Suprapubic skin (tissue), 4 donors: ENCODE measurements around the gene MINDY3. TPM values are rescaled to one million over a fixed set of nuclear protein-coding genes. Genes with fewer than 3 reads are reported as not detected.

Experiments
- DNase-seq, 2 donors: peaks; one replicate each; pipeline ENCODE4 v3.0.0-alpha.2; 2019; ENCODE audit warnings: low spot score in 2 of 2
- H3K27ac ChIP-seq: fragments of 200-600 bp; sonication (generic); one replicate; pipeline ENCODE4 v1.5.1; 2019
- H3K27me3 ChIP-seq: fragments of 200-600 bp; sonication (generic); one replicate; pipeline ENCODE4 v1.5.1; 2019
- H3K36me3 ChIP-seq: fragments of 200-600 bp; sonication (generic); one replicate; pipeline ENCODE4 v1.5.1; 2019
- H3K4me1 ChIP-seq: fragments of 200-600 bp; sonication (generic); one replicate; pipeline ENCODE4 v1.5.1; 2019
- H3K4me3 ChIP-seq: fragments of 200-600 bp; sonication (generic); one replicate; pipeline ENCODE4 v1.5.1; 2019; ENCODE audit warnings: mild to moderate bottlenecking
- H3K9me3 ChIP-seq: fragments of 200-600 bp; sonication (generic); one replicate; pipeline ENCODE4 v1.5.1; 2019
- EP300 ChIP-seq: sonication (generic); formaldehyde crosslinking; IDR thresholded peaks from one replicate; pipeline ENCODE4 v1.6.1; 2017; ENCODE audit warnings: antibody characterized with exemption
- POLR2A ChIP-seq, 2 donors: fragments of 450-650 bp; IDR thresholded peaks; one replicate each; pipeline ENCODE4 v1.6.1; 2017; ENCODE audit warnings: antibody characterized with exemption in 2 of 2, mild to moderate bottlenecking in 2 of 2, moderate library complexity in 2 of 2
- POLR2AphosphoS5 ChIP-seq, 3 donors: sonication (generic); formaldehyde crosslinking; IDR thresholded peaks; one replicate each; pipeline ENCODE4 v1.6.1; 2017; ENCODE audit warnings: antibody characterized with exemption in 3 of 3
- WGBS: methylation state at CpG from one replicate; pipeline ENCODE4 v1.1.5; 2018; 5-methylcytosine and 5-hydroxymethylcytosine counted together
- total RNA-seq, 4 donors: library from RNA; depleted of rRNA; stranded (reverse); fragments of >200 nt; gene quantifications; one replicate each; pipeline ENCODE4 v1.1.0, GENCODE V29; 2016
- TF ChIP-seq, protein P1 (sequence below), 2 donors: fragments of 200-600 bp in 1 of 2; fragments of 450-650 bp in 1 of 2; sonication (generic) in 1 of 2; IDR thresholded peaks; one replicate each; pipeline ENCODE4 v1.5.1; 2016 to 2019; ENCODE audit warnings: antibody characterized with exemption in 2 of 2, mild to moderate bottlenecking in 1 of 2, moderate library complexity in 1 of 2

Gene MINDY3
- total RNA-seq, 4 donors from 2014 or later, result 18.9 to 37.8 (median 24.9) TPM

DNA sequence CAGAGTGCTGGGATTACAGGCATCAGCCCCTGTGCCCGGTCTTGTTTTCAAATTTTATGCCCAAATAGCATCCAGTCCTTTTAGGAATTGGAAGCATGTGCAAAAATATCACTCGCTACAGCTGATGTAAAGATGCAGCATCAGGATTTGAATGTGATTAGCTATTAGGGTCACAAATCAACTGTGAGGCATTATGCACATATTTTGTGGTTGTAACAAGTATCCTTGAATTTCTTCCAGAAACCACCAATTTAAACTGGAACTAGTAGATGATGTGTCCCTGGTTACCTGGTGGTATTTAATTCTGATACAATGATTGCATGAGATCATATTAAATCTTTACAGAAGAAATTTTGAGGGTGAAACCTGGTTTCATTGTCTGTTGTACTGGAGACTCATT, 99.6 kb downstream of the MINDY3 start:
- WGBS, result 90% methylated on average over 2 of the region's 2 CpGs
- no peaks in the 10 kb centered on the region for H3K4me1 ChIP-seq
- no peak for TF ChIP-seq POLR2AphosphoS5 (IDR thresholded peaks at IDR 0.05)
- TF ChIP-seq, protein P1, sequence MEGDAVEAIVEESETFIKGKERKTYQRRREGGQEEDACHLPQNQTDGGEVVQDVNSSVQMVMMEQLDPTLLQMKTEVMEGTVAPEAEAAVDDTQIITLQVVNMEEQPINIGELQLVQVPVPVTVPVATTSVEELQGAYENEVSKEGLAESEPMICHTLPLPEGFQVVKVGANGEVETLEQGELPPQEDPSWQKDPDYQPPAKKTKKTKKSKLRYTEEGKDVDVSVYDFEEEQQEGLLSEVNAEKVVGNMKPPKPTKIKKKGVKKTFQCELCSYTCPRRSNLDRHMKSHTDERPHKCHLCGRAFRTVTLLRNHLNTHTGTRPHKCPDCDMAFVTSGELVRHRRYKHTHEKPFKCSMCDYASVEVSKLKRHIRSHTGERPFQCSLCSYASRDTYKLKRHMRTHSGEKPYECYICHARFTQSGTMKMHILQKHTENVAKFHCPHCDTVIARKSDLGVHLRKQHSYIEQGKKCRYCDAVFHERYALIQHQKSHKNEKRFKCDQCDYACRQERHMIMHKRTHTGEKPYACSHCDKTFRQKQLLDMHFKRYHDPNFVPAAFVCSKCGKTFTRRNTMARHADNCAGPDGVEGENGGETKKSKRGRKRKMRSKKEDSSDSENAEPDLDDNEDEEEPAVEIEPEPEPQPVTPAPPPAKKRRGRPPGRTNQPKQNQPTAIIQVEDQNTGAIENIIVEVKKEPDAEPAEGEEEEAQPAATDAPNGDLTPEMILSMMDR (IDR thresholded peaks at IDR 0.05), result no peak
- no peak for TF ChIP-seq EP300
- TF ChIP-seq POLR2A (IDR thresholded peaks at IDR 0.05), result no peak

DNA sequence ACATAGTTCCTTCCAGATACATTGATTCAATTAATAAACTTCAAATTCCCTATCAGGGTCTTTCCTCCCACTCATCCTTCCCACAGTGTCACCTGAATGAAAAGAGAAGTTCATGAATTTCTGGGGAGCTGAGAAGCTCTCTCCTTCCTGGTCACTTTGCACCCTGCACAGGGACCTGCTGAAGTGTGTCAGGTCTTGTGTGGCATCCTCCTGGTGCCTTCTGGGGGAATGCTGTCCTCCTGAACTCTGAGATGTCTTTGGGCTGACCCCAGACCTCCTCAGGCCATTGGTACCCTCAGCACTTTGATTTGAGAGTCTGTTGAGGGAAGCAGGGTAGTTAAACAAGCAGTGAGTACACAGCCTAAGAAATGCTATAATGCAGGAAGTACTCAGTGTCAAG, 101.0 kb downstream of the MINDY3 start:
- Histone ChIP-seq H3K36me3 (no peaks in the 10 kb centered on the region), H3K4me1 (no peaks in the 10 kb centered on the region), H3K9me3 (no peaks in the 10 kb centered on the region), H3K27ac (no peak overlapping the region), H3K4me3 (no peak overlapping the region), H3K27me3 (no peaks in the 10 kb centered on the region)
- DNase-seq, result no peak
- TF ChIP-seq EP300 (no peak), POLR2AphosphoS5 (IDR thresholded peaks at IDR 0.05) (no peak), POLR2A (IDR thresholded peaks at IDR 0.05) (no peak)
- TF ChIP-seq, protein P1 (IDR thresholded peaks at IDR 0.05), result no peak

More for the DNA sequence above, 99.6 kb downstream of the MINDY3 start:
- Histone ChIP-seq H3K27me3 (no peaks in the 10 kb centered on the region), H3K9me3 (no peaks in the 10 kb centered on the region), H3K27ac (no peak overlapping the region), H3K36me3 (no peaks in the 10 kb centered on the region), H3K4me3 (no peak overlapping the region)
- no peak for DNase-seq

DNA sequence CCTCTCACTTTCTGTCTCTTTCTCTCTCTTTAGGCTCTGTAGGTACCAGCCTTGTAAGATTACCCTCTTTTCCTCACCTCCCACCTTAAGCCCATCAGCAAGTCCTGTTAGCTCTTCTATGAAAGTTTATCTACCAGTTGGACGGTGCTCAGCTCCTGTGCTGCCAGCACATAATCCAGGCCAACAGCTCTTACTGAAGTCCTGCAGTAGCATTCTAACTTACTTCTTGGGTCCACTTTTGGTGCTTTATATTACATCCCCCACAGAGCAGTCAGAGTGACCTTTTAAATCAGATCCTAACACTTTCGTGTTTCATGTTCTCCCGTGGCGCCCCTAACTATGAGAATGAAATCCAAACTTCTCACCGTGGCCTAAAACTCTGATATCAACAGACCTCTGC, 101.7 kb downstream of the MINDY3 start:
- H3K4me1 ChIP-seq, result no peaks in the 10 kb centered on the region
- no peaks in the 10 kb centered on the region for H3K36me3 ChIP-seq
- H3K9me3 ChIP-seq, result no peaks in the 10 kb centered on the region
- H3K27ac ChIP-seq, result no peak overlapping the region
- no peak overlapping the region for H3K4me3 ChIP-seq
- TF ChIP-seq, protein P1 (IDR thresholded peaks at IDR 0.05), result no peak
- TF ChIP-seq POLR2A (IDR thresholded peaks at IDR 0.05) (no peak), EP300 (no peak)
- no peak for DNase-seq
- H3K27me3 ChIP-seq, result no peaks in the 10 kb centered on the region
- WGBS, result 82% methylated on average over 5 of the region's 5 CpGs

DNA sequence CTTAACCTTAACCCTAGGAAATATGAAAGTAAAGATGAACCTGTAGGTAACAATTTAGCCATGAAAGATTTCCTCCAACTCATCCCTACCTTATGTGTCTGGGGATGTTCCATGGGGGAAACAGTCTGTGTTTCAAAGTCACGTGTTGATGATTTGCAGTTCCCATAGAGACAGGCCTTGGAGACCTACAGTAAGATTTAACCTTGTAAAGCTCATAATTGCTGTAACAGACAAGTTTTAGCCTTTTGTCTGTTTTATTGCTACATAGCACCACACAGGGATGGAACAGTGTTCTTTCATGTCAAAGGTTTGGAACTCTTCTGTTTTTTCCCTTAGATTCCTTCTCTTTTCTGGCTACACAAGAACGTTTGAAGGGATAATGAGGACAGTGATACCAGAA, 105.4 kb downstream of the MINDY3 start:
- no peak overlapping the region for H3K27ac ChIP-seq
- TF ChIP-seq POLR2AphosphoS5 (IDR thresholded peaks at IDR 0.05), result no peak
- no peaks in the 10 kb centered on the region for H3K4me1 ChIP-seq
- H3K36me3 ChIP-seq, result no peaks in the 10 kb centered on the region
- H3K9me3 ChIP-seq, result no peaks in the 10 kb centered on the region
- no peak overlapping the region for H3K4me3 ChIP-seq
- no peaks in the 10 kb centered on the region for H3K27me3 ChIP-seq
- DNase-seq, result no peak
- WGBS, result 24% methylated on average over 2 of the region's 2 CpGs

DNA sequence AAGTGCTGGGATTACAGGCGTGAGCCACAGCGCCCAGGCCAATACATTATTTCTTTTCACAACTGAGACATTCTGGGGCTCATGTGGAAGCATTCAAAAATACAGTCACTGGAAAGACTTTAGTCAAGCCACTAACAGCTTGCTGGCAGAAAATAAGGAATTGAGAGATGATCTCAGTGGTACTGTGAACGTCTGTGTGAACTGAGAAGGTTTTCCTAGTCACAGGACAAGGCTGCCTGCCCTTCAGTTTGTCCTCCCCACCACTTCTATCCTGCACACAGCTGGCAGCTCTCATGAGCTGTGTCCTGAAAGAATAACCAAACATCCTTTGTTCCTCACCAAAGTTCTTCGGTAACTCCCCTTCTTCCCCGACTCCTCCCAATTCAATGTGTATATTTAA, 109.3 kb downstream of the MINDY3 start:
- Histone ChIP-seq H3K36me3 (no peaks in the 10 kb centered on the region), H3K9me3 (no peaks in the 10 kb centered on the region), H3K4me1 (no peaks in the 10 kb centered on the region), H3K27ac (no peak overlapping the region), H3K27me3 (no peaks in the 10 kb centered on the region), H3K4me3 (no peak overlapping the region)
- no peak for DNase-seq
- 58% methylated on average over 5 of the region's 5 CpGs for WGBS
- no peak for TF ChIP-seq EP300
- no peak for TF ChIP-seq POLR2A (IDR thresholded peaks at IDR 0.05)
- no peak for TF ChIP-seq POLR2AphosphoS5 (IDR thresholded peaks at IDR 0.05)
- TF ChIP-seq, protein P1 (IDR thresholded peaks at IDR 0.05), result no peak

DNA sequence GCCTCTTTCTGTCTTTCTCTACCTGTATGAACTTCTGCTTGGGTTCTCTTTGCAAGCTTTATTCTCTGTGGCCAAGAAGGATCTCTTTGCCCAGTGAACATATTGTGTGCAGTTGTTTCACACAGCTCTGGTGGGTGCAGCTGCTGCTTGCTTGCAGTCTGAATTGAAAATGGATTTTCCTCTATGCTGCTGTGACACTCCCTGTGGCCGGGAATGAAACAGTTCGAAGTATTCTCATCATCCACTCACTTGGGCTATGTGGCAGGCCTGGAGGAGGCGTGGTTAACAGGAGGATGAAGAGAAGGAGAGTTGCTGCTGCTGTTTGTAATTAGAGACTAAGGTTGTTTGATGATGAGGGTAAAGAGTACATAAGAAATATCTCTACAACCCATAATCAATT, 112.2 kb downstream of the MINDY3 start:
- H3K4me3 ChIP-seq, result no peak overlapping the region
- H3K27ac ChIP-seq, result no peak overlapping the region
- H3K9me3 ChIP-seq, result no peaks in the 10 kb centered on the region
- H3K36me3 ChIP-seq, result no peaks in the 10 kb centered on the region
- WGBS, result 46% methylated on average over 3 of the region's 3 CpGs
- no peak for DNase-seq
- TF ChIP-seq POLR2A (IDR thresholded peaks at IDR 0.05), result no peak
- no peak for TF ChIP-seq POLR2AphosphoS5 (IDR thresholded peaks at IDR 0.05)
- TF ChIP-seq, protein P1 (IDR thresholded peaks at IDR 0.05), result no peak
- TF ChIP-seq EP300, result no peak
- no peaks in the 10 kb centered on the region for H3K27me3 ChIP-seq
- H3K4me1 ChIP-seq, result no peaks in the 10 kb centered on the region
